HepG2 (cell line): ENCODE measurements around the gene ARHGAP5. TPM values are rescaled to one million over a fixed set of nuclear protein-coding genes. Genes with fewer than 3 reads are reported as not detected.
A peak's percentile ranks its signal among the peaks of the same experiment; 100 is the strongest.

ENCODE experiments used
- ELF4 ChIP-seq: sonication (generic); formaldehyde crosslinking; IDR thresholded peaks from 2 replicates; pipeline ENCODE4 v1.5.0; 2020; ENCODE audit warnings: missing genetic modification reagents, mild to moderate bottlenecking, moderate library complexity, borderline replicate concordance
- FLYWCH1 ChIP-seq: sonication (generic); formaldehyde crosslinking; IDR thresholded peaks from 2 replicates; pipeline ENCODE4 v1.8.1; 2023; ENCODE audit warnings: mild to moderate bottlenecking, missing genetic modification reagents
- HCFC1 ChIP-seq: fragments of 150-350 bp; IDR thresholded peaks from 2 replicates; pipeline ENCODE4 v1.6.1; 2014; ENCODE audit warnings: low read depth, low read length
- MAFK ChIP-seq, 2 experiments: IDR thresholded peaks in 1 of 2; conservative IDR thresholded peaks in 1 of 2; 2 replicates each; pipeline ENCODE4 v1.6.1; 2011; ENCODE audit warnings: improper control_type of control experiment in 2 of 2, low read length in 2 of 2
- MTF1 ChIP-seq: sonication (generic); formaldehyde crosslinking; IDR thresholded peaks from 2 replicates; pipeline ENCODE4 v1.5.0; 2020; ENCODE audit warnings: missing genetic modification reagents
- MYNN ChIP-seq: sonication (generic); formaldehyde crosslinking; IDR thresholded peaks from 2 replicates; pipeline ENCODE4 v1.4.0; 2020; ENCODE audit warnings: mild to moderate bottlenecking, low read depth, missing genetic modification reagents
- POLR2G ChIP-seq: fragments of 200-400 bp; formaldehyde crosslinking; IDR thresholded peaks from 2 replicates; pipeline ENCODE4 v1.6.1; 2018; ENCODE audit warnings: mild to moderate bottlenecking, low read depth, low read length, moderate library complexity
- RAD51 ChIP-seq: fragments of 450-650 bp; IDR thresholded peaks from 2 replicates; pipeline ENCODE4 v1.6.1; 2016; ENCODE audit warnings: borderline replicate concordance
- REXO4 ChIP-seq: sonication (generic); formaldehyde crosslinking; IDR thresholded peaks from 2 replicates; pipeline ENCODE4 v1.8.0; 2022; ENCODE audit warnings: missing genetic modification reagents, mild to moderate bottlenecking, borderline replicate concordance
- SCMH1 ChIP-seq: sonication (generic); formaldehyde crosslinking; IDR thresholded peaks from 2 replicates; pipeline ENCODE4 v1.9.0; 2021; ENCODE audit warnings: missing genetic modification reagents, mild to moderate bottlenecking, borderline replicate concordance
- SOX13 ChIP-seq, 3 experiments: fragments of 450-650 bp in 1 of 3; sonication (generic) in 1 of 3; formaldehyde crosslinking in 1 of 3; IDR thresholded peaks in 2 of 3; conservative IDR thresholded peaks in 1 of 3; 2 replicates each; pipeline versions ENCODE4 v1.5.0 to v1.6.1; 2016 to 2020; ENCODE audit warnings: antibody characterized with exemption in 1 of 3, mild to moderate bottlenecking in 1 of 3, missing compliant biosample characterization in 1 of 3, missing genetic modification reagents in 1 of 3, moderate library complexity in 1 of 3
- SPEN ChIP-seq: sonication (generic); formaldehyde crosslinking; IDR thresholded peaks from 2 replicates; pipeline ENCODE4 v1.5.1; 2020; ENCODE audit warnings: low read depth, mild to moderate bottlenecking, missing genetic modification reagents
- SRY ChIP-seq: sonication (generic); formaldehyde crosslinking; IDR thresholded peaks from 2 replicates; pipeline ENCODE4 v1.8.0; 2022; ENCODE audit warnings: mild to moderate bottlenecking, missing genetic modification reagents
- TSC22D2 ChIP-seq: sonication (generic); formaldehyde crosslinking; IDR thresholded peaks from 2 replicates; pipeline ENCODE4 v1.5.1; 2020; ENCODE audit warnings: missing genetic modification reagents, mild to moderate bottlenecking, borderline replicate concordance
- ZFP36 ChIP-seq: fragments of 150-350 bp; IDR thresholded peaks from 2 replicates; pipeline ENCODE4 v1.6.1; 2018; ENCODE audit warnings: borderline replicate concordance, low read length, low read depth; ENCODE audit not compliant: partially characterized antibody
- ZFP90 ChIP-seq: sonication (generic); formaldehyde crosslinking; IDR thresholded peaks from 2 replicates; pipeline ENCODE4 v1.8.0; 2022; ENCODE audit warnings: missing genetic modification reagents, mild to moderate bottlenecking, inconsistent platforms, borderline replicate concordance
- ZNF44 ChIP-seq: sonication (generic); formaldehyde crosslinking; IDR thresholded peaks from 2 replicates; pipeline ENCODE4 v1.5.1; 2020; ENCODE audit warnings: mild to moderate bottlenecking, missing genetic modification reagents
- ZNF552 ChIP-seq: sonication (generic); formaldehyde crosslinking; IDR thresholded peaks from 2 replicates; pipeline ENCODE4 v1.9.0; 2022; ENCODE audit warnings: missing genetic modification reagents, mild to moderate bottlenecking, borderline replicate concordance
- ZNF615 ChIP-seq: sonication (generic); formaldehyde crosslinking; IDR thresholded peaks from 2 replicates; pipeline ENCODE4 v1.5.0; 2020; ENCODE audit warnings: mild to moderate bottlenecking, missing genetic modification reagents, borderline replicate concordance
- ZNF619 ChIP-seq: sonication (generic); formaldehyde crosslinking; IDR thresholded peaks from 2 replicates; pipeline ENCODE4 v1.4.0; 2020; ENCODE audit warnings: mild to moderate bottlenecking, missing genetic modification reagents
- polyA plus RNA-seq, 8 experiments: library from polyadenylated mRNA; depleted of rRNA in 3 of 8; stranded (reverse) in 7 of 8; unstranded in 1 of 8; fragments of >200 nt; fragmentation: Illumina TruSeq in 4 of 8; extraction: Trizol in 4 of 8; gene quantifications; 2 replicates each; pipeline versions ENCODE4 v1.2.1 to v1.2.3, GENCODE V29; 2011 to 2016; ENCODE audit warnings: low read depth in 4 of 8, missing spikeins in 1 of 8, mixed read lengths in 1 of 8; ENCODE audit not compliant: insufficient read depth in 1 of 8
- total RNA-seq, 5 experiments: library from RNA; depleted of rRNA; stranded (reverse); fragments of >200 nt; fragmentation: Illumina TruSeq; extraction: Trizol; gene quantifications; 2 replicates each; pipeline ENCODE4 v1.2.3, GENCODE V29; 2016; ENCODE audit warnings: low read depth in 1 of 5
- TF ChIP-seq, protein P1 (sequence below): sonication (generic); formaldehyde crosslinking; IDR thresholded peaks from 2 replicates; pipeline ENCODE4 v1.4.0; 2020; ENCODE audit warnings: missing genetic modification reagents, borderline replicate concordance
- TF ChIP-seq, protein P2 (sequence below): IDR thresholded peaks from 2 replicates; pipeline ENCODE4 v1.6.1; 2016; ENCODE audit warnings: low read depth
- TF ChIP-seq, protein P3 (sequence below): sonication (generic); formaldehyde crosslinking; conservative IDR thresholded peaks from 2 replicates; pipeline ENCODE4 v1.8.0; 2022; ENCODE audit warnings: low read depth, missing genetic modification reagents

The ARHGAP5 gene
- total and polyA plus RNA-seq, 2 of the 13 experiments (the other 11 are each of a cell fraction or from before 2014, with no cell fraction given), result 33.7 to 144 TPM

DNA sequence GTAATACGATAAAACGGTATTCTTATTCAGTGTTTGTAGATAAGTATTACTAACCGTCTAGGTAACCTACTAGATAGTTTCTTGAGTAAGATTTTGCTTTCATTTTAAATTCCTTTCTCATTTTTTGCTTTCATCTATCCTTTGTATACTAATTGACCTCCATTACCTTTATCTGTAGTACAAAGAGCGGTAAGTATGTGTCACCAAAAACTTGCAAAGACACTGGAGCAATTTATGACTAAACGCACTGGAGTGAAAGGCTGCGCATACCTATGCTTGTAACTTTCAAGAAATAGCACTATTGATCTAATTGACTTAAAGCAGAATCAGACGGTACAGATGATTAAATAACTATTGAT, 1.7 kb downstream of the ARHGAP5 start (continued):
- no peak for TF ChIP-seq ZFP90 (CRISPR knock-in tag)
- no peak for TF ChIP-seq SOX13 (IDR thresholded peaks at IDR 0.05)
- TF ChIP-seq SOX13 (CRISPR knock-in tag; conservative IDR thresholded peaks at IDR 0.05 in 1 of 2, IDR thresholded peaks at IDR 0.05 in 1 of 2), result peak in 1 of 2 experiments; percentile 70; a peak in 2 of 4 replicates
- TF ChIP-seq, protein P1, sequence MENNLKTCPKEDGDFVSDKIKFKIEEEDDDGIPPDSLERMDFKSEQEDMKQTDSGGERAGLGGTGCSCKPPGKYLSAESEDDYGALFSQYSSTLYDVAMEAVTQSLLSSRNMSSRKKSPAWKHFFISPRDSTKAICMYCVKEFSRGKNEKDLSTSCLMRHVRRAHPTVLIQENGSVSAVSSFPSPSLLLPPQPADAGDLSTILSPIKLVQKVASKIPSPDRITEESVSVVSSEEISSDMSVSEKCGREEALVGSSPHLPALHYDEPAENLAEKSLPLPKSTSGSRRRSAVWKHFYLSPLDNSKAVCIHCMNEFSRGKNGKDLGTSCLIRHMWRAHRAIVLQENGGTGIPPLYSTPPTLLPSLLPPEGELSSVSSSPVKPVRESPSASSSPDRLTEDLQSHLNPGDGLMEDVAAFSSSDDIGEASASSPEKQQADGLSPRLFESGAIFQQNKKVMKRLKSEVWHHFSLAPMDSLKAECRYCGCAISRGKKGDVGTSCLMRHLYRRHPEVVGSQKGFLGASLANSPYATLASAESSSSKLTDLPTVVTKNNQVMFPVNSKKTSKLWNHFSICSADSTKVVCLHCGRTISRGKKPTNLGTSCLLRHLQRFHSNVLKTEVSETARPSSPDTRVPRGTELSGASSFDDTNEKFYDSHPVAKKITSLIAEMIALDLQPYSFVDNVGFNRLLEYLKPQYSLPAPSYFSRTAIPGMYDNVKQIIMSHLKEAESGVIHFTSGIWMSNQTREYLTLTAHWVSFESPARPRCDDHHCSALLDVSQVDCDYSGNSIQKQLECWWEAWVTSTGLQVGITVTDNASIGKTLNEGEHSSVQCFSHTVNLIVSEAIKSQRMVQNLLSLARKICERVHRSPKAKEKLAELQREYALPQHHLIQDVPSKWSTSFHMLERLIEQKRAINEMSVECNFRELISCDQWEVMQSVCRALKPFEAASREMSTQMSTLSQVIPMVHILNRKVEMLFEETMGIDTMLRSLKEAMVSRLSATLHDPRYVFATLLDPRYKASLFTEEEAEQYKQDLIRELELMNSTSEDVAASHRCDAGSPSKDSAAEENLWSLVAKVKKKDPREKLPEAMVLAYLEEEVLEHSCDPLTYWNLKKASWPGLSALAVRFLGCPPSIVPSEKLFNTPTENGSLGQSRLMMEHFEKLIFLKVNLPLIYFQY (CRISPR knock-in tag), result no peak
- no peak for TF ChIP-seq TSC22D2 (CRISPR knock-in tag)
- TF ChIP-seq REXO4 (CRISPR knock-in tag), result no peak
- TF ChIP-seq ELF4 (CRISPR knock-in tag), result no peak
- TF ChIP-seq SCMH1 (CRISPR knock-in tag), result no peak
- no peak for TF ChIP-seq ZNF619
- no peak for TF ChIP-seq POLR2G
- TF ChIP-seq MAFK (conservative IDR thresholded peaks at IDR 0.05 in 1 of 2, IDR thresholded peaks at IDR 0.05 in 1 of 2; ENCODE audit: low read length in 2 of 2), result no peak
- TF ChIP-seq SPEN (CRISPR knock-in tag), result no peak
- TF ChIP-seq ZFP36, result no peak
- no peak for TF ChIP-seq FLYWCH1 (CRISPR knock-in tag)
- TF ChIP-seq RAD51, result no peak
- no peak for TF ChIP-seq SRY (CRISPR knock-in tag)
- no peak for TF ChIP-seq MTF1
- TF ChIP-seq ZNF615 (CRISPR knock-in tag), result no peak
- no peak for TF ChIP-seq ZNF44 (CRISPR knock-in tag)
- TF ChIP-seq ZNF552 (CRISPR knock-in tag), result no peak
- no peak for TF ChIP-seq MYNN (CRISPR knock-in tag)
- TF ChIP-seq, protein P2, sequence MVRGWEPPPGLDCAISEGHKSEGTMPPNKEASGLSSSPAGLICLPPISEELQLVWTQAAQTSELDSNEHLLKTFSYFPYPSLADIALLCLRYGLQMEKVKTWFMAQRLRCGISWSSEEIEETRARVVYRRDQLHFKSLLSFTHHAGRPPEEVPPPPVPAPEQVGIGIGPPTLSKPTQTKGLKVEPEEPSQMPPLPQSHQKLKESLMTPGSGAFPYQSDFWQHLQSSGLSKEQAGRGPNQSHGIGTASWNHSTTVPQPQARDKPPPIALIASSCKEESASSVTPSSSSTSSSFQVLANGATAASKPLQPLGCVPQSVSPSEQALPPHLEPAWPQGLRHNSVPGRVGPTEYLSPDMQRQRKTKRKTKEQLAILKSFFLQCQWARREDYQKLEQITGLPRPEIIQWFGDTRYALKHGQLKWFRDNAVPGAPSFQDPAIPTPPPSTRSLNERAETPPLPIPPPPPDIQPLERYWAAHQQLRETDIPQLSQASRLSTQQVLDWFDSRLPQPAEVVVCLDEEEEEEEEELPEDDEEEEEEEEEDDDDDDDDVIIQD (CRISPR knock-in tag), result no peak; the same call in 1 of the 2 replicates
- TF ChIP-seq, protein P3, sequence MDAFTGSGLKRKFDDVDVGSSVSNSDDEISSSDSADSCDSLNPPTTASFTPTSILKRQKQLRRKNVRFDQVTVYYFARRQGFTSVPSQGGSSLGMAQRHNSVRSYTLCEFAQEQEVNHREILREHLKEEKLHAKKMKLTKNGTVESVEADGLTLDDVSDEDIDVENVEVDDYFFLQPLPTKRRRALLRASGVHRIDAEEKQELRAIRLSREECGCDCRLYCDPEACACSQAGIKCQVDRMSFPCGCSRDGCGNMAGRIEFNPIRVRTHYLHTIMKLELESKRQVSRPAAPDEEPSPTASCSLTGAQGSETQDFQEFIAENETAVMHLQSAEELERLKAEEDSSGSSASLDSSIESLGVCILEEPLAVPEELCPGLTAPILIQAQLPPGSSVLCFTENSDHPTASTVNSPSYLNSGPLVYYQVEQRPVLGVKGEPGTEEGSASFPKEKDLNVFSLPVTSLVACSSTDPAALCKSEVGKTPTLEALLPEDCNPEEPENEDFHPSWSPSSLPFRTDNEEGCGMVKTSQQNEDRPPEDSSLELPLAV (CRISPR knock-in tag), result no peak
- no peak for TF ChIP-seq HCFC1
